Neural crest cell (in vitro differentiated cells): ENCODE data around the gene SDHA. TPM values are rescaled to one million over a fixed set of nuclear protein-coding genes. Genes with fewer than 3 reads are reported as not detected.
"Not testable (repeated sequence)": the region's sequence is repeated elsewhere in the genome, so short reads cannot be mapped to it uniquely, and the experiment has no call there.

ENCODE experiments used
- DNase-seq: peaks from one replicate; pipeline ENCODE4 v3.0.0; 2021; ENCODE audit warnings: low read depth, mixed read lengths, low spot score
- H3K27ac Mint-ChIP-seq: one replicate; pipeline ENCODE4 v1.8.0; 2021; ENCODE audit warnings: mild to moderate bottlenecking, mixed read lengths; ENCODE audit not compliant: unreplicated experiment
- H3K27me3 Mint-ChIP-seq: 2 replicates; pipeline ENCODE4 v1.8.0; 2021; ENCODE audit warnings: low read depth, mild to moderate bottlenecking, mixed read lengths
- H3K36me3 Mint-ChIP-seq: 2 replicates; pipeline ENCODE4 v1.8.0; 2021; ENCODE audit warnings: low read depth, mild to moderate bottlenecking, mixed read lengths
- H3K4me1 Mint-ChIP-seq: 2 replicates; pipeline ENCODE4 v1.8.0; 2021; ENCODE audit warnings: mixed read lengths
- H3K4me3 Mint-ChIP-seq: one replicate; pipeline ENCODE4 v1.8.0; 2021; ENCODE audit warnings: mild to moderate bottlenecking, mixed read lengths
- H3K9me3 Mint-ChIP-seq: 2 replicates; pipeline ENCODE4 v1.8.0; 2021; ENCODE audit warnings: mixed read lengths
- CTCF ChIP-seq: fragments of 200-600 bp; sonication (generic); conservative IDR thresholded peaks from 2 replicates; pipeline ENCODE4 v1.5.0; 2021; ENCODE audit warnings: antibody characterized with exemption, mild to moderate bottlenecking
- total RNA-seq: library from RNA; stranded (reverse); gene quantifications from 2 replicates; pipeline ENCODE4 v1.2.1, GENCODE V29; 2021

The SDHA gene
- total RNA-seq, 1 donor from 2014 or later, result 106 TPM

GRCh38 chr5:298737-299125, 80.6 kb downstream of the SDHA start:
- TF ChIP-seq CTCF, result no peak
- Mint-ChIP-seq H3K9me3 (no peaks in the 10 kb centered on the region), H3K27me3 (no peaks in the 10 kb centered on the region), H3K27ac (no peak overlapping the region), H3K4me3 (no peak overlapping the region), H3K36me3 (no peaks in the 10 kb centered on the region), H3K4me1 (no peaks in the 10 kb centered on the region)
- DNase-seq, result no peak

- not testable (repeated sequence) for H3K9me3 Mint-ChIP-seq, H3K36me3 Mint-ChIP-seq, H3K27me3 Mint-ChIP-seq, H3K4me1 Mint-ChIP-seq, H3K27ac Mint-ChIP-seq, H3K4me3 Mint-ChIP-seq, DNase-seq
Observed at GRCh38 chr5:299921-300320, 81.8 kb downstream of the SDHA start.

- not testable (repeated sequence) for H3K27me3 Mint-ChIP-seq, H3K4me1 Mint-ChIP-seq, H3K36me3 Mint-ChIP-seq, DNase-seq, H3K4me3 Mint-ChIP-seq, H3K9me3 Mint-ChIP-seq
- peak overlapping the region; percentile 14 for H3K27ac Mint-ChIP-seq
Observed at GRCh38 chr5:300691-301435, 82.7 kb downstream of the SDHA start.

- not testable (repeated sequence) for H3K27ac Mint-ChIP-seq, H3K27me3 Mint-ChIP-seq, H3K9me3 Mint-ChIP-seq, H3K36me3 Mint-ChIP-seq, H3K4me1 Mint-ChIP-seq, DNase-seq, H3K4me3 Mint-ChIP-seq
Observed at GRCh38 chr5:302416-302815, 84.3 kb downstream of the SDHA start.

GRCh38 chr5:302966-303365, 84.8 kb downstream of the SDHA start:
- DNase-seq, result no peak
- Mint-ChIP-seq H3K36me3 (no peaks in the 10 kb centered on the region), H3K27ac (no peak overlapping the region), H3K9me3 (no peaks in the 10 kb centered on the region), H3K27me3 (no peaks in the 10 kb centered on the region), H3K4me1 (no peaks in the 10 kb centered on the region), H3K4me3 (no peak overlapping the region)
- no peak for TF ChIP-seq CTCF

GRCh38 chr5:303741-304140, 85.6 kb downstream of the SDHA start:
- H3K36me3 Mint-ChIP-seq, H3K9me3 Mint-ChIP-seq, DNase-seq, H3K27me3 Mint-ChIP-seq, H3K27ac Mint-ChIP-seq, H3K4me3 Mint-ChIP-seq, H3K4me1 Mint-ChIP-seq: not testable (repeated sequence)

- Mint-ChIP-seq H3K4me1 (no peaks in the 10 kb centered on the region), H3K9me3 (no peaks in the 10 kb centered on the region), H3K4me3 (no peak overlapping the region), H3K27ac (peak overlapping the region; percentile 88), H3K27me3 (no peaks in the 10 kb centered on the region), H3K36me3 (no peaks in the 10 kb centered on the region)
- no peak for DNase-seq
- no peak for TF ChIP-seq CTCF
Observed at GRCh38 chr5:305050-305449, 86.9 kb downstream of the SDHA start.
